Smooth muscle cell (in vitro differentiated cells): ENCODE results near the gene RUNX2. TPM values are rescaled to one million over a fixed set of nuclear protein-coding genes. Genes with fewer than 3 reads are reported as not detected.

Source experiments
- DNase-seq: peaks from one replicate; lab custom pipeline; 2025; ENCODE audit not compliant: unreplicated experiment; lab: John Stamatoyannopoulos, UW
- H2AFZ ChIP-seq: fragments of 200-600 bp; sonication (generic); 2 replicates; pipeline ENCODE4 v1.6.0; 2016; ENCODE audit warnings: antibody characterized with exemption, low read depth, mild to moderate bottlenecking
- H3F3A ChIP-seq: fragments of 200-600 bp; sonication (generic); 2 replicates; pipeline ENCODE4 v1.6.0; 2017; ENCODE audit warnings: antibody characterized with exemption, low read depth
- H3K27ac ChIP-seq: fragments of 200-600 bp; sonication (generic); 2 replicates; pipeline ENCODE4 v1.5.1; 2016; ENCODE audit warnings: low read depth, mild to moderate bottlenecking
- H3K27me3 ChIP-seq: fragments of 200-600 bp; sonication (generic); 2 replicates; pipeline ENCODE4 v1.6.1; 2016; ENCODE audit warnings: low read depth, mild to moderate bottlenecking
- H3K36me3 ChIP-seq: fragments of 200-600 bp; sonication (generic); 2 replicates; pipeline ENCODE4 v1.5.1; 2016; ENCODE audit warnings: low read depth
- H3K4me1 ChIP-seq: fragments of 200-600 bp; sonication (generic); 2 replicates; pipeline ENCODE4 v1.5.1; 2016; ENCODE audit warnings: low read depth
- H3K4me2 ChIP-seq: fragments of 200-600 bp; sonication (generic); 2 replicates; pipeline ENCODE4 v1.6.0; 2016; ENCODE audit warnings: mild to moderate bottlenecking
- H3K4me3 ChIP-seq: fragments of 200-600 bp; sonication (generic); 2 replicates; pipeline ENCODE4 v1.5.1; 2016; ENCODE audit warnings: mild to moderate bottlenecking
- H3K79me2 ChIP-seq: fragments of 200-600 bp; sonication (generic); 2 replicates; pipeline ENCODE4 v1.6.0; 2016; ENCODE audit warnings: low read depth, mild to moderate bottlenecking
- H3K9ac ChIP-seq: fragments of 200-600 bp; sonication (generic); 2 replicates; pipeline ENCODE4 v1.6.0; 2016; ENCODE audit warnings: low read depth
- H3K9me3 ChIP-seq: fragments of 200-600 bp; sonication (generic); replicated peaks from 2 replicates; pipeline ENCODE4 v1.5.1; 2016; ENCODE audit warnings: low read depth
- H4K20me1 ChIP-seq: fragments of 200-600 bp; sonication (generic); 2 replicates; pipeline ENCODE4 v1.6.0; 2016; ENCODE audit warnings: low read depth
- CTCF ChIP-seq: fragments of 200-600 bp; sonication (generic); IDR thresholded peaks from 2 replicates; pipeline ENCODE4 v1.5.1; 2017; ENCODE audit warnings: borderline replicate concordance, mild to moderate bottlenecking, antibody characterized with exemption; ENCODE audit not compliant: insufficient read depth, poor library complexity, severe bottlenecking
- WGBS: methylation state at CpG from one replicate; pipeline ENCODE4 v1.1.7; 2016; ENCODE audit warnings: low lambda C conversion rate; 5-methylcytosine and 5-hydroxymethylcytosine counted together
- polyA plus RNA-seq: library from polyadenylated mRNA; unstranded; fragments of >200 nt; fragmentation: Nextera tagmentation; extraction: Ambion mirVana; gene quantifications from 2 replicates; pipeline ENCODE4 v1.2.1, GENCODE V29; 2016
- total RNA-seq: library from RNA; depleted of rRNA; stranded (reverse); fragments of >200 nt; gene quantifications from 2 replicates; pipeline ENCODE4 v1.2.3, GENCODE V29; 2014

Gene RUNX2
- total and polyA plus RNA-seq, 2 experiments from 2014 or later: 12.5 to 16.4 TPM

GRCh38 chr6:45486736-45487135, 158.6 kb downstream of the RUNX2 start:
- 89% methylated on average over 4 of the region's 4 CpGs for WGBS
- TF ChIP-seq CTCF: no peak
- no peaks in the 10 kb centered on the region for H3K36me3 ChIP-seq
- H3K4me1 ChIP-seq: peaks cover 13% of the 10 kb centered on the region
- no peak for DNase-seq
- H3K9ac ChIP-seq: no peak overlapping the region
- no peak overlapping the region for H3K4me2 ChIP-seq
- no peak overlapping the region for H3K4me3 ChIP-seq
- H3F3A ChIP-seq: peaks cover 16% of the 10 kb centered on the region
- H3K27me3 ChIP-seq: no peaks in the 10 kb centered on the region
- peaks cover 10% of the 10 kb centered on the region for H4K20me1 ChIP-seq
- H3K79me2 ChIP-seq: peaks cover 22% of the 10 kb centered on the region
- no peak overlapping the region for H2AFZ ChIP-seq
- H3K27ac ChIP-seq: no peak overlapping the region
- no peaks in the 10 kb centered on the region for H3K9me3 ChIP-seq

- Histone ChIP-seq H3K4me1 (peaks cover 5% of the 10 kb centered on the region), H3K4me2 (no peak overlapping the region)
Observed at GRCh38 chr6:45487645-45488044, 159.5 kb downstream of the RUNX2 start.

GRCh38 chr6:45488269-45488668, 160.1 kb downstream of the RUNX2 start:
- H3F3A ChIP-seq: peaks cover 11% of the 10 kb centered on the region
- H3K9me3 ChIP-seq: no peaks in the 10 kb centered on the region
- no peak for DNase-seq
- peaks cover 22% of the 10 kb centered on the region for H3K79me2 ChIP-seq
- no peak overlapping the region for H2AFZ ChIP-seq
- no peaks in the 10 kb centered on the region for H3K27me3 ChIP-seq
- no peak overlapping the region for H3K9ac ChIP-seq
- no peak overlapping the region for H3K4me2 ChIP-seq
- TF ChIP-seq CTCF: no peak
- no peak overlapping the region for H3K4me3 ChIP-seq
- peaks cover 10% of the 10 kb centered on the region for H4K20me1 ChIP-seq
- H3K4me1 ChIP-seq: peaks cover 3% of the 10 kb centered on the region
- no peak overlapping the region for H3K27ac ChIP-seq
- peaks cover 7% of the 10 kb centered on the region for H3K36me3 ChIP-seq

More at GRCh38 chr6:45487645-45488044, 159.5 kb downstream of the RUNX2 start:
- H3F3A ChIP-seq: peaks cover 11% of the 10 kb centered on the region
- DNase-seq: no peak
- H3K36me3 ChIP-seq: peaks cover 5% of the 10 kb centered on the region
- H3K9me3 ChIP-seq: no peaks in the 10 kb centered on the region
- H2AFZ ChIP-seq: no peak overlapping the region
- no peak for TF ChIP-seq CTCF
- H3K4me3 ChIP-seq: no peak overlapping the region
- H3K27me3 ChIP-seq: no peaks in the 10 kb centered on the region
- peaks cover 10% of the 10 kb centered on the region for H4K20me1 ChIP-seq
- no peak overlapping the region for H3K9ac ChIP-seq
- no peak overlapping the region for H3K27ac ChIP-seq
- H3K79me2 ChIP-seq: peaks cover 22% of the 10 kb centered on the region

- H3K9ac ChIP-seq: no peak overlapping the region
- H3K27ac ChIP-seq: no peak overlapping the region
- H3K27me3 ChIP-seq: no peaks in the 10 kb centered on the region
- DNase-seq: no peak
- no peak overlapping the region for H3K4me3 ChIP-seq
- peaks cover 5% of the 10 kb centered on the region for H3F3A ChIP-seq
- no peak overlapping the region for H3K4me2 ChIP-seq
- H3K36me3 ChIP-seq: peaks cover 7% of the 10 kb centered on the region
- H3K9me3 ChIP-seq: no peaks in the 10 kb centered on the region
- no peak for TF ChIP-seq CTCF
- no peaks in the 10 kb centered on the region for H3K4me1 ChIP-seq
- no peak overlapping the region for H2AFZ ChIP-seq
- peaks cover 22% of the 10 kb centered on the region for H3K79me2 ChIP-seq
- WGBS: 95% methylated on average over 2 of the region's 2 CpGs
- peaks cover 10% of the 10 kb centered on the region for H4K20me1 ChIP-seq
Observed at GRCh38 chr6:45488889-45489288, 160.8 kb downstream of the RUNX2 start.
